ENCODE data around the gene CRIP3. TPM values are rescaled to one million over a fixed set of nuclear protein-coding genes. Genes with fewer than 3 reads are reported as not detected.
A peak's percentile ranks its signal among the peaks of the same experiment; 100 is the strongest.

CRIP3 gene
- total and polyA plus RNA-seq, 2 of the 8 experiments (the other 6 are each of a cell fraction or from before 2014, with no cell fraction given) = 34.0 to 46.3 TPM

- no peaks in the 10 kb centered on the region for H3K9me3 ChIP-seq (ENCODE audit: insufficient read depth in 2 of 2, low read depth in 1 of 2, low read length in 1 of 2)
- no peak overlapping the region for H4K91ac ChIP-seq (replicated peaks; ENCODE audit: insufficient read length, low read length)
- peaks cover 0 to 2% (median 0%) of the 10 kb centered on the region in 4 experiments; a peak in 1 of 7 replicates for H3K27me3 ChIP-seq (replicated peaks in 1 of 4; ENCODE audit: control insufficient read depth in 3 of 4, extremely low read depth in 1 of 4, insufficient read depth in 3 of 4, low read length in 3 of 4)
- no peaks in the 10 kb centered on the region for H3K79me2 ChIP-seq (ENCODE audit: control insufficient read depth in 1 of 2, insufficient read depth in 2 of 2, low read length in 2 of 2)
- H3K36me3 ChIP-seq (ENCODE audit: control insufficient read depth in 2 of 4, insufficient read depth in 4 of 4, low read length in 3 of 4) = no peaks in the 10 kb centered on the region; a peak in 1 of 8 replicates
- H3K4me2 ChIP-seq (ENCODE audit: insufficient read depth in 1 of 2, low read depth in 2 of 2, low read length in 2 of 2) = no peak overlapping the region
- H2BK15ac ChIP-seq (ENCODE audit: low read length) = no peak overlapping the region
- no peak overlapping the region for H2BK5ac ChIP-seq (ENCODE audit: low read depth, low read length)
- no peak overlapping the region for H2AK5ac ChIP-seq (ENCODE audit: low read depth, low read length)
- WGBS, 2 experiments (ENCODE audit: extremely low coverage in 1 of 2, insufficient coverage in 1 of 2, insufficient read length in 1 of 2, insufficient replicate concordance in 2 of 2, low coverage in 1 of 2, low lambda C conversion rate in 2 of 2, missing lambda C conversion rate in 1 of 2) = 81% methylated on average over 5 of the region's 5 CpGs; no CpG with 5 or more reads in 1 of the 2 experiments
- peaks cover 0 to 8% of the 10 kb centered on the region in 2 experiments for H4K20me1 ChIP-seq (replicated peaks in 1 of 2; ENCODE audit: control insufficient read depth in 1 of 2, insufficient read depth in 2 of 2, low read length in 2 of 2)
- H3K14ac ChIP-seq (ENCODE audit: insufficient read length) = no peak overlapping the region
- no peak for FAIRE-seq
- H3K27ac ChIP-seq (ENCODE audit: low read depth, low read length) = no peak overlapping the region
- H2BK120ac ChIP-seq (replicated peaks; ENCODE audit: low read depth, low read length) = no peak overlapping the region
- H3K79me1 ChIP-seq (ENCODE audit: low read depth, low read length) = no peaks in the 10 kb centered on the region
- TF ChIP-seq BACH1 (IDR thresholded peaks at IDR 0.05; ENCODE audit: low read length) (peak; percentile 50; the same call in 1 of the 2 replicates), MAFK (IDR thresholded peaks at IDR 0.05; ENCODE audit: low read depth, low read length) (peak; percentile 47; the same call in 1 of the 2 replicates), RAD21 (IDR thresholded peaks at IDR 0.05 in 1 of 2, conservative IDR thresholded peaks at IDR 0.05 in 1 of 2; ENCODE audit: low read depth in 2 of 2, low read length in 2 of 2) (no peak)
- DNase-seq (ENCODE audit: low read depth in 1 of 2, low spot score in 2 of 2) = no peak
- no peak overlapping the region for H3K56ac ChIP-seq (replicated peaks; ENCODE audit: insufficient read length, low read depth, low read length)
- H4K8ac ChIP-seq (ENCODE audit: extremely low read depth, insufficient read depth, low read length) = no peak overlapping the region
- no peak overlapping the region for H3K4ac ChIP-seq (replicated peaks; ENCODE audit: insufficient read length, low read depth, low read length)
- H3K23me2 ChIP-seq (ENCODE audit: low read depth, low read length) = peaks cover 12% of the 10 kb centered on the region; the same call in 1 of the 2 replicates
- H2AFZ ChIP-seq (ENCODE audit: low read length) = no peak overlapping the region; the same call in 1 of the 2 replicates
- H4K5ac ChIP-seq (ENCODE audit: insufficient read length, low read depth, low read length) = no peak overlapping the region
- no peak overlapping the region for H3K9ac ChIP-seq (replicated peaks in 1 of 4; ENCODE audit: extremely low read depth in 1 of 4, low read depth in 3 of 4, low read length in 3 of 4)
- POLR2A ChIA-PET (ENCODE audit: partially characterized antibody) = interaction anchor here (0.9 to 5.7 kb wide), 8 partner anchors 9 to 115 kb away, joined by 3 to 45 read pairs (median 3); partner anchors contain the start of genes CRIP3 and CUL9
- CTCF ChIA-PET (ENCODE audit: partially characterized antibody) = interaction anchor here (0.6 to 5.9 kb wide), 16 partner anchors 9 to 213 kb away, joined by 3 to 50 read pairs (median 8); partner anchors contain the start of genes CRIP3 and DNPH1
- no peak overlapping the region for H3K23ac ChIP-seq (ENCODE audit: insufficient read length)
- no peak overlapping the region for H2BK12ac ChIP-seq (ENCODE audit: low read depth, low read length)
- no peak overlapping the region for H2BK20ac ChIP-seq (ENCODE audit: low read length)
- H3K4me1 ChIP-seq (replicated peaks in 1 of 4; ENCODE audit: control insufficient read depth in 3 of 4, insufficient read depth in 4 of 4, low read length in 3 of 4) = no peaks in the 10 kb centered on the region
- H3K18ac ChIP-seq (ENCODE audit: extremely low read depth, low read length) = no peak overlapping the region
- H3K4me3 ChIP-seq (ENCODE audit: extremely low read depth in 1 of 4, insufficient read depth in 2 of 4, low read depth in 3 of 4, low read length in 4 of 4) = no peak overlapping the region
These were observed 11.7 kb downstream of the CRIP3 start for GRCh38 chr6:43296780-43297497.
